ENCODE measurements around the gene GNB1.

GNB1 gene

GRCh38 chr1:1903224-1903623 is 12.3 kb upstream of the GNB1 start:
- no peak overlapping the region for H3K4me3 ChIP-seq
- no peak overlapping the region for H3K27ac ChIP-seq
- H3K9me3 ChIP-seq (ENCODE audit: low read depth, low read length), result no peaks in the 10 kb centered on the region
- no peak overlapping the region for H3K9ac ChIP-seq (ENCODE audit: insufficient read length)
- DNase-seq (ENCODE audit: low read depth, low spot score), result no peak
- H3K36me3 ChIP-seq (ENCODE audit: insufficient read depth, low read length), result no peaks in the 10 kb centered on the region
- no peak for TF ChIP-seq POLR2AphosphoS5 (IDR thresholded peaks at IDR 0.05; ENCODE audit: borderline replicate concordance, low read depth, low read length)
- no peak for TF ChIP-seq FOXP2 (optimal IDR thresholded peaks at IDR 0.05; ENCODE audit: control extremely low read depth, extremely low read length, insufficient read depth)

DNA sequence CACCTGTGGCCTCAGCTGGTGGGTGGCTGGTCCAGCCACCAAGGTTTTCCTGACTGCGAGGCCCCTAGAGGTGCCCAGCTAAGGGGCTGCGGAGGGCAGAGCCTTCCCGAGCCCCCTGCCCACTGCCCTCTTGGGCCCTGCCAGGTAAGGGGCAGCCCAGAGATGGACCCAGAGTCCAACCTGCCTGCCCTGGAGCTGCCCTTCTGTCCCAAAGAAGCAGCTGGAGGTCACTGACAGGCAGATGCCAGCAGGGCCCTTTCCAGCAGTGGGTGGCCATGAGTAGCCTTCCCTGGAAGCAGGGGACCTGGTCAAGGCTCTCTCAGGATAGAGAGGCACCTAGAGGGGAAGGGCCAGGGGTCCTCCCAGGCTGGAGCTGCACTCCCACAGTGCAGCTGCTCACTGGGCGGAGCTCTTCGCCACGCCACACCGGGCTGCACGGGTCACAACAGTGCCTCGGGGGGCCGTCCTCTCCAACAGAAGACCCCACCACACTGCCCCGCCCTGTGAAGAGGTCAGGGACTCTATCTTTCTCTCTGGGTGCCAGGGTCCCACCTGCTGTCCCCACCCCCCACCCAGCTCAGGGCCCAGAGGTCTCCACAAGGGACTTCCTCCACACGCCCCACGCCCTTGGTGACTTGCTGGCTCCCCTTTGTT is 10.9 kb upstream of the GNB1 start:
- H3K36me3 ChIP-seq (ENCODE audit: insufficient read depth, low read length), result no peaks in the 10 kb centered on the region
- H3K4me3 ChIP-seq, result no peak overlapping the region
- H3K9ac ChIP-seq (ENCODE audit: insufficient read length), result no peak overlapping the region
- TF ChIP-seq EZH2 (IDR thresholded peaks at IDR 0.05) (no peak), POLR2AphosphoS5 (IDR thresholded peaks at IDR 0.05; ENCODE audit: borderline replicate concordance, low read depth, low read length) (no peak), FOXP2 (optimal IDR thresholded peaks at IDR 0.05; ENCODE audit: control extremely low read depth, extremely low read length, insufficient read depth) (no peak)
- H3K9me3 ChIP-seq (ENCODE audit: low read depth, low read length), result no peaks in the 10 kb centered on the region
- DNase-seq (ENCODE audit: low read depth, low spot score), result no peak
- no peak overlapping the region for H3K27ac ChIP-seq

DNA sequence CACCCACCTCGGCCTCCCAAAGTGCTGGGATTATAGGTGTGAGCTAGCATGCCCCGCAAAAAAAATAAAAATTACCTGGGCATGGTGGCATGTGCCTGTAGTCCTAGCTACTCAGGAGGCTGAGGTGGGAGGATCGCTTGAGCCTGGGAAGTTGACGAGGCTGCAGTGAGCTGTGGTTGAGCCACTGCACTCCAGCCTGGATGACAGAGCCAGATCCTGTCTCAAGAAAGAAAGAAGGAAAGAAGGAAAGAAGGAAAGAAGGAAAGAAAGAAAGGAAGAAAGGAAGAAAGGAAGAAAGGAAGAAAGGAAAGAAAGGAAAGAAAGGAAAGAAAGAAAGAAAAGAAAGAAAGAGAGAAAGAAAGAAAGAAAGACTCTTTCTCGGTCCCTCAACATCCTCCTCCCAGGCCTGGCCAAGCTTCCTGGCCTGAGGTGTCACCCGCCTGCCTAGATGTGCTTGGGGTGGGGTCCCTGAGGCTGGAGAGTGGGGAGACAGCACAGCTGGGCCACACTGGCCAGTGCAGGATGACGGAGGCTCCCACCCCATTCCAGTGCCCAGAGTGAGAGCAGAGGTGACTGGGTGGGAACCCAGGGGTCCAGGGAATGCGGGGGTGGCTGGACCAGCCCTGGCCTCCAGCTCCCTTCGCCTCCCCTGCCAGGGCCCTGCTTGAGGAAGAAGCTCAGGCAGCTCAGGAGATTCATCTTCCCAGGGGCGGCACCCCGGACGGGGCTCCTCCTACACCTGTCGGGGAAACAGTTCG is 10.2 kb upstream of the GNB1 start:
- no peaks in the 10 kb centered on the region for H3K9me3 ChIP-seq (ENCODE audit: low read depth, low read length)
- no peak for TF ChIP-seq EZH2 (IDR thresholded peaks at IDR 0.05)
- no peak for TF ChIP-seq FOXP2 (optimal IDR thresholded peaks at IDR 0.05; ENCODE audit: control extremely low read depth, extremely low read length, insufficient read depth)
- TF ChIP-seq POLR2AphosphoS5 (IDR thresholded peaks at IDR 0.05; ENCODE audit: borderline replicate concordance, low read depth, low read length), result no peak
- DNase-seq (ENCODE audit: low read depth, low spot score), result no peak
- H3K9ac ChIP-seq (ENCODE audit: insufficient read length), result no peak overlapping the region
- H3K27ac ChIP-seq, result no peak overlapping the region
- H3K36me3 ChIP-seq (ENCODE audit: insufficient read depth, low read length), result no peaks in the 10 kb centered on the region
- H3K4me3 ChIP-seq, result no peak overlapping the region

DNA sequence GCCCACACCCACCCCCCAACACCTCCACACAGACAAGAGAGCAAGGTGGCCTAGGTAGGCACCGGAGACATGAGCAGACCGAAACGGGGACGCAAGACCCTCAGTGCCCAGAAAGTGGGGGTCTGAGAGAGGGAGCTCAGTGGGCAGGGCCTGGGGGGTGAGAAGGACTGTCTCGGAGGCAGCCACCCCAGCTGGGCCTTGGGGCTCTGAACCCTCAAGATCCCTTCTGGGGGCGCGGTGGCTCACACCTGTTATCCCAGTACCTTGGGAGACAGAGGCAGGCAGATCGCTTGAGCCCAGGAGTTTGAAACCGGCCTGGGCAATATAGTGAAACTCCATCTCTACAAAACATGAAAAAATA is 9.1 kb upstream of the GNB1 start:
- Histone ChIP-seq H3K27ac (no peak overlapping the region), H3K36me3 (ENCODE audit: insufficient read depth, low read length) (no peaks in the 10 kb centered on the region), H3K9me3 (ENCODE audit: low read depth, low read length) (no peaks in the 10 kb centered on the region), H3K4me3 (no peak overlapping the region), H3K9ac (ENCODE audit: insufficient read length) (no peak overlapping the region)
- DNase-seq (ENCODE audit: low read depth, low spot score), result no peak
- TF ChIP-seq POLR2AphosphoS5 (IDR thresholded peaks at IDR 0.05; ENCODE audit: borderline replicate concordance, low read depth, low read length) (no peak), FOXP2 (optimal IDR thresholded peaks at IDR 0.05; ENCODE audit: control extremely low read depth, extremely low read length, insufficient read depth) (no peak), EZH2 (IDR thresholded peaks at IDR 0.05) (no peak)

GRCh38 chr1:1899266-1899966 is 8.5 kb upstream of the GNB1 start:
- Histone ChIP-seq H3K4me3 (no peak overlapping the region), H3K9ac (ENCODE audit: insufficient read length) (no peak overlapping the region), H3K27ac (no peak overlapping the region), H3K36me3 (ENCODE audit: insufficient read depth, low read length) (no peaks in the 10 kb centered on the region), H3K9me3 (ENCODE audit: low read depth, low read length) (no peaks in the 10 kb centered on the region)
- no peak for TF ChIP-seq POLR2AphosphoS5 (IDR thresholded peaks at IDR 0.05; ENCODE audit: borderline replicate concordance, low read depth, low read length)
- TF ChIP-seq FOXP2 (optimal IDR thresholded peaks at IDR 0.05; ENCODE audit: control extremely low read depth, extremely low read length, insufficient read depth), result no peak
- TF ChIP-seq EZH2 (IDR thresholded peaks at IDR 0.05), result no peak
- DNase-seq (ENCODE audit: low read depth, low spot score), result no peak

GRCh38 chr1:1898246-1898933 is 7.5 kb upstream of the GNB1 start:
- H3K9me3 ChIP-seq (ENCODE audit: low read depth, low read length), result no peaks in the 10 kb centered on the region
- H3K4me3 ChIP-seq, result no peak overlapping the region
- H3K36me3 ChIP-seq (ENCODE audit: insufficient read depth, low read length), result no peaks in the 10 kb centered on the region
- DNase-seq (ENCODE audit: low read depth, low spot score), result no peak
- no peak overlapping the region for H3K27ac ChIP-seq
- H3K9ac ChIP-seq (ENCODE audit: insufficient read length), result no peak overlapping the region
- TF ChIP-seq FOXP2 (optimal IDR thresholded peaks at IDR 0.05; ENCODE audit: control extremely low read depth, extremely low read length, insufficient read depth), result no peak

GRCh38 chr1:1895456-1896336 is 4.8 kb upstream of the GNB1 start:
- no peak for DNase-seq (ENCODE audit: low read depth, low spot score)
- no peaks in the 10 kb centered on the region for H3K36me3 ChIP-seq (ENCODE audit: insufficient read depth, low read length)
- H3K27ac ChIP-seq, result no peak overlapping the region
- H3K9me3 ChIP-seq (ENCODE audit: low read depth, low read length), result no peaks in the 10 kb centered on the region
- no peak overlapping the region for H3K4me3 ChIP-seq
- TF ChIP-seq FOXP2 (optimal IDR thresholded peaks at IDR 0.05; ENCODE audit: control extremely low read depth, extremely low read length, insufficient read depth), result no peak
- TF ChIP-seq POLR2AphosphoS5 (IDR thresholded peaks at IDR 0.05; ENCODE audit: borderline replicate concordance, low read depth, low read length), result no peak
- TF ChIP-seq EZH2 (IDR thresholded peaks at IDR 0.05), result no peak
- H3K9ac ChIP-seq (ENCODE audit: insufficient read length), result no peak overlapping the region
